ENCODE measurements around the gene CCDC117.

Gene CCDC117

GRCh38 chr22:28769394-28770085 lies 3.0 kb upstream of the CCDC117 start:
- no peak for DNase-seq (ENCODE audit: low read depth, low spot score)

- DNase-seq (ENCODE audit: low read depth, low spot score) = no peak
Observed at GRCh38 chr22:28771195-28771791, 1.2 kb upstream of the CCDC117 start.

GRCh38 chr22:28773461-28773867 lies 969 bp downstream of the CCDC117 start:
- no peak for DNase-seq (ENCODE audit: low read depth, low spot score)

- DNase-seq (ENCODE audit: low read depth, low spot score) = no peak
Observed at GRCh38 chr22:28774378-28774777, 1.9 kb downstream of the CCDC117 start.

- no peak for DNase-seq (ENCODE audit: low read depth, low spot score)
Observed at GRCh38 chr22:28779833-28780232, 7.3 kb downstream of the CCDC117 start.

- no peak for DNase-seq (ENCODE audit: low read depth, low spot score)
Observed at GRCh38 chr22:28780296-28780695, 7.8 kb downstream of the CCDC117 start.

GRCh38 chr22:28783786-28784671 lies 11.5 kb downstream of the CCDC117 start:
- no peak for DNase-seq (ENCODE audit: low read depth, low spot score)

GRCh38 chr22:28788601-28789000 lies 16.1 kb downstream of the CCDC117 start:
- DNase-seq (ENCODE audit: low read depth, low spot score) = no peak

GRCh38 chr22:28791124-28791523 lies 18.6 kb downstream of the CCDC117 start:
- no peak for DNase-seq (ENCODE audit: low read depth, low spot score)

GRCh38 chr22:28791841-28792490 lies 19.5 kb downstream of the CCDC117 start:
- DNase-seq (ENCODE audit: low read depth, low spot score) = no peak

- no peak for DNase-seq (ENCODE audit: low read depth, low spot score)
Observed at GRCh38 chr22:28792491-28793383, 20.2 kb downstream of the CCDC117 start.

- no peak for DNase-seq (ENCODE audit: low read depth, low spot score)
Observed at GRCh38 chr22:28793976-28794584, 21.6 kb downstream of the CCDC117 start.

- no peak for DNase-seq (ENCODE audit: low read depth, low spot score)
Observed at GRCh38 chr22:28795071-28795693, 22.7 kb downstream of the CCDC117 start.

- DNase-seq (ENCODE audit: low read depth, low spot score) = no peak
Observed at GRCh38 chr22:28795932-28796856, 23.7 kb downstream of the CCDC117 start.

- peak; percentile 21 for DNase-seq (ENCODE audit: low read depth, low spot score)
Observed at GRCh38 chr22:28798810-28799605, 26.5 kb downstream of the CCDC117 start.

- peak; percentile 21 for DNase-seq (ENCODE audit: low read depth, low spot score)
Observed at GRCh38 chr22:28799606-28800307, 27.3 kb downstream of the CCDC117 start.

- peak; percentile 82 for DNase-seq (ENCODE audit: low read depth, low spot score)
Observed at GRCh38 chr22:28800308-28801041, 28.0 kb downstream of the CCDC117 start, which contains the start of gene XBP1. Gene XBP1, minus strand, starts transcription at chr22:28800569.
